ENCODE results near the gene TIAM1.

DNA sequence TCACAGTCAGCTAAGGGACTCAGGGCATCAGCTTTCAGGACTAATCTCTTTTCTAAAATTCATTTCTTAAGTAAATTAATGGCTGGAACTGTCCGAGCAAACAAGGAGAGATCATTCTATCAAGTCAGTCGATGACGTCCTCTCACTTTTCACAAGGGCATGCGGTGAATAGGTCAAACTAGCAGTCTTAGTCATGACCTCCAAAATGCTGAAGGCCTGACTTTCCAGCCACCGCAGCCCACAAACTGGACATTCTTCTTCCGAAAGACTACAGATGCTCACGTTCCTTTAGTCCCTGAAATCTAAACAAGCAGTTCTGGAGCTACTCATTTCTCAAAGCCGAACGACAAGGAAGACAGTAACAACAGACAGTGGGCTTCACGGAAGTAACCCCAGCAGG lies 127.9 kb downstream of the TIAM1 start:
- TF ChIP-seq, protein P1, sequence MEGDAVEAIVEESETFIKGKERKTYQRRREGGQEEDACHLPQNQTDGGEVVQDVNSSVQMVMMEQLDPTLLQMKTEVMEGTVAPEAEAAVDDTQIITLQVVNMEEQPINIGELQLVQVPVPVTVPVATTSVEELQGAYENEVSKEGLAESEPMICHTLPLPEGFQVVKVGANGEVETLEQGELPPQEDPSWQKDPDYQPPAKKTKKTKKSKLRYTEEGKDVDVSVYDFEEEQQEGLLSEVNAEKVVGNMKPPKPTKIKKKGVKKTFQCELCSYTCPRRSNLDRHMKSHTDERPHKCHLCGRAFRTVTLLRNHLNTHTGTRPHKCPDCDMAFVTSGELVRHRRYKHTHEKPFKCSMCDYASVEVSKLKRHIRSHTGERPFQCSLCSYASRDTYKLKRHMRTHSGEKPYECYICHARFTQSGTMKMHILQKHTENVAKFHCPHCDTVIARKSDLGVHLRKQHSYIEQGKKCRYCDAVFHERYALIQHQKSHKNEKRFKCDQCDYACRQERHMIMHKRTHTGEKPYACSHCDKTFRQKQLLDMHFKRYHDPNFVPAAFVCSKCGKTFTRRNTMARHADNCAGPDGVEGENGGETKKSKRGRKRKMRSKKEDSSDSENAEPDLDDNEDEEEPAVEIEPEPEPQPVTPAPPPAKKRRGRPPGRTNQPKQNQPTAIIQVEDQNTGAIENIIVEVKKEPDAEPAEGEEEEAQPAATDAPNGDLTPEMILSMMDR (IDR thresholded peaks at IDR 0.05) = no peak
- no peak for TF ChIP-seq REST (IDR thresholded peaks at IDR 0.05; ENCODE audit: insufficient read depth in 1 of 2, low read depth in 2 of 2, low read length in 1 of 2)
